Adrenal gland (tissue), 12 donors: ENCODE measurements around the gene TTLL5. TPM values are rescaled to one million over a fixed set of nuclear protein-coding genes. Genes with fewer than 3 reads are reported as not detected.

Experiments used
- DNase-seq, 7 donors: peaks; one replicate each; pipeline ENCODE4 v3.0.0-alpha.2; 2019 to 2020
- H3K27ac ChIP-seq, 5 donors: fragments of 200-600 bp; sonication (generic) in 4 of 5; 1 replicate in 3 of 5; 2 replicates in 2 of 5; pipeline versions ENCODE4 v1.5.1 to v1.8.0; 2016 to 2020; ENCODE audit warnings: mild to moderate bottlenecking in 1 of 5
- H3K27me3 ChIP-seq: fragments of 200-600 bp; 2 replicates; pipeline ENCODE4 v1.8.0; 2021
- H3K36me3 ChIP-seq, 2 donors: fragments of 200-600 bp; replicated peaks in 1 of 2; 1 replicate in 1 of 2; 2 replicates in 1 of 2; pipeline versions ENCODE4 v1.5.1 to v1.8.0; 2018 to 2022
- H3K4me1 ChIP-seq, 2 donors: fragments of 200-600 bp; replicated peaks in 1 of 2; 1 replicate in 1 of 2; 2 replicates in 1 of 2; pipeline versions ENCODE4 v1.5.1 to v1.8.0; 2018 to 2021
- H3K4me3 ChIP-seq, 4 donors: fragments of 200-600 bp; sonication (generic) in 3 of 4; one replicate each; pipeline ENCODE4 v1.5.1; 2016 to 2018
- H3K9me3 ChIP-seq, 3 donors: fragments of 200-600 bp; sonication (generic) in 1 of 3; replicated peaks in 1 of 3; 1 replicate in 2 of 3; 2 replicates in 1 of 3; pipeline versions ENCODE4 v1.5.1 to v1.8.0; 2016 to 2021
- POLR2A ChIP-seq, 2 donors: fragments of 450-650 bp; IDR thresholded peaks; one replicate each; pipeline ENCODE4 v1.6.1; 2017; ENCODE audit warnings: antibody characterized with exemption in 2 of 2, mild to moderate bottlenecking in 2 of 2, moderate library complexity in 1 of 2
- WGBS, 4 donors: extraction: QIAGEN DNeasy Blood & Tissue Kit in 2 of 4; methylation state at CpG; one replicate each; pipeline versions ENCODE4 v1.1.5 to v1.1.7; 2013 to 2017; 5-methylcytosine and 5-hydroxymethylcytosine counted together
- intact Hi-C, 2 donors: fragments of 100-400 bp; cut with DNase I; formaldehyde crosslinking; loops; one replicate each; pipeline versions ENCODE4 v1.14.1 to v1.15.0; 2022 to 2023
- polyA plus RNA-seq, 3 donors: library from polyadenylated mRNA; stranded (reverse); fragments of 200-250 nt in 2 of 3; fragments of 350-450 nt in 1 of 3; fragmentation: Illumina TruSeq in 1 of 3; extraction: RNeasy Lipid Tissue Mini Kit (QIAGEN cat#74804) in 1 of 3; gene quantifications; one replicate each; pipeline ENCODE4 v1.2.3, GENCODE V29; 2013 to 2014
- total RNA-seq, 9 donors: library from RNA; depleted of rRNA in 4 of 9; stranded (reverse); fragments of >200 nt in 4 of 9; fragments of 120-200 nt in 1 of 9; fragmentation: NEBNext Ultra II Directional in 1 of 9; extraction: Animal tissue kit (Norgen Biotek cat#: 25700) in 1 of 9; gene quantifications; one replicate each; pipeline versions ENCODE4 v1.1.0 to v1.2.4, GENCODE V29; 2013 to 2023
- TF ChIP-seq, protein P1 (sequence below), 6 experiments: fragments of 450-650 bp in 4 of 6; fragments of 200-600 bp in 2 of 6; sonication (generic) in 1 of 6; IDR thresholded peaks; 1 replicate in 5 of 6; 2 replicates in 1 of 6; pipeline versions ENCODE4 v1.5.1 to v1.8.0; 2016 to 2021; ENCODE audit warnings: antibody characterized with exemption in 6 of 6, mild to moderate bottlenecking in 2 of 6, moderate library complexity in 1 of 6
- donor health status: healthy with polysubstance abuse.
- donor health status: Bipolar disorder and iron deficiency.
- donor health status: DM: yes; HTN: yes; CAD: no.
- donor health status: DM: no; HTN: no; CAD: no.
- donor health status: DM: no; HTN: no; CAD: no.
- donor health status: DM: yes; HTN: yes; CAD: no.

The TTLL5 gene
- total and polyA plus RNA-seq, 12 donors, result 12.7 to 34.0 (median 24.1) TPM

DNA sequence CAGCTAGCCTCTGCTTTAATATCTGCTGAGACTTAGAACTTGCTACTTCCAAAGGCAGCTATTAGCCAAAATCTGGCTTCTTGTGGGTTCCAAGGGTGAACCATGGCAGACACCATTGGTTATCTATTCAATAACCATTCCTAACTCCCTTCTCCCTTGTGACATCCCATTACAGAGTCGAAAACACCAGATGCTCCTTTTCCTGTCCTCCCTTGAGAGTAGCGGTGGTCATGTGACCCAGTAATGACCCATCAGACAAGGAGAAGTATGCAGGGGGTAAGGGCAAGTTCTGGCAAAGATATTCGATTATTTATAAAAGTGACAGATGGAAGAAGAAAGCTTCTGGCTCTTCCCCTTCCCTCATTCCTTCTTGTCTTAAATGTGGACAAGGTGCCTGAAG is 300.6 kb downstream of the TTLL5 start:
- Histone ChIP-seq H3K4me3 (no peak overlapping the region), H3K4me1 (no peaks in the 10 kb centered on the region), H3K27me3 (no peaks in the 10 kb centered on the region), H3K9me3 (no peaks in the 10 kb centered on the region), H3K27ac (no peak overlapping the region), H3K36me3 (peaks cover 0 to 23% of the 10 kb centered on the region in 2 donors)
- no peak for TF ChIP-seq POLR2A (IDR thresholded peaks at IDR 0.05)
- TF ChIP-seq, protein P1, sequence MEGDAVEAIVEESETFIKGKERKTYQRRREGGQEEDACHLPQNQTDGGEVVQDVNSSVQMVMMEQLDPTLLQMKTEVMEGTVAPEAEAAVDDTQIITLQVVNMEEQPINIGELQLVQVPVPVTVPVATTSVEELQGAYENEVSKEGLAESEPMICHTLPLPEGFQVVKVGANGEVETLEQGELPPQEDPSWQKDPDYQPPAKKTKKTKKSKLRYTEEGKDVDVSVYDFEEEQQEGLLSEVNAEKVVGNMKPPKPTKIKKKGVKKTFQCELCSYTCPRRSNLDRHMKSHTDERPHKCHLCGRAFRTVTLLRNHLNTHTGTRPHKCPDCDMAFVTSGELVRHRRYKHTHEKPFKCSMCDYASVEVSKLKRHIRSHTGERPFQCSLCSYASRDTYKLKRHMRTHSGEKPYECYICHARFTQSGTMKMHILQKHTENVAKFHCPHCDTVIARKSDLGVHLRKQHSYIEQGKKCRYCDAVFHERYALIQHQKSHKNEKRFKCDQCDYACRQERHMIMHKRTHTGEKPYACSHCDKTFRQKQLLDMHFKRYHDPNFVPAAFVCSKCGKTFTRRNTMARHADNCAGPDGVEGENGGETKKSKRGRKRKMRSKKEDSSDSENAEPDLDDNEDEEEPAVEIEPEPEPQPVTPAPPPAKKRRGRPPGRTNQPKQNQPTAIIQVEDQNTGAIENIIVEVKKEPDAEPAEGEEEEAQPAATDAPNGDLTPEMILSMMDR (IDR thresholded peaks at IDR 0.05), result no peak
- peak in 1 of 7 donors; percentile 35 for DNase-seq
- intact Hi-C loops, result no loop called here
- WGBS, 4 donors, result 74 to 86% (median 75%) methylated on average over 3 of the region's 3 CpGs

DNA sequence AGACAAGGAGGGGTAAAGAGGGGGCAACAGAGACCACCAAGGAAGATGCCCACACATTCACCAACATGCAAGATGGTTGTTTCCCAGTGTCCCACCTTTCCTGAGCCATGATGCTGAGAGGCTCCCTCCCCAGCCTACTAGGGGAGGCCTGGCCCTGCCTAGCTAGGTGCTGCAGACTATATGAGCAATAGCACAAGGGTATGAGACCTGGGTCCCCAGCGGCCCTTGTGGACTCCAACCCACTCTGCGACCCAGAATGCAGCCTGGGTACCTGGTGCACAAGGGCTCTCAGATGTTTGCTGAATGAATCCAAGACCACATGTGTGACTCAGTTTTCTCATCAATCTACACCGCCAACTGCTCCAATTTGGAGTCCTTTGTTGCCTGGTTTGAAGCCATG is 306.8 kb downstream of the TTLL5 start:
- H3K4me1 ChIP-seq, result no peaks in the 10 kb centered on the region
- DNase-seq, result peak in 1 of 7 donors; percentile 44
- no peak overlapping the region for H3K27ac ChIP-seq
- TF ChIP-seq, protein P1 (IDR thresholded peaks at IDR 0.05), result no peak
- no peak for TF ChIP-seq POLR2A (IDR thresholded peaks at IDR 0.05)
- peaks cover 0 to 17% of the 10 kb centered on the region in 2 donors for H3K36me3 ChIP-seq
- WGBS, 4 donors, result 95 to 100% (median 97%) methylated on average over 3 of the region's 3 CpGs
- H3K4me3 ChIP-seq, result no peak overlapping the region
- intact Hi-C loops, result no loop called here
- no peaks in the 10 kb centered on the region for H3K9me3 ChIP-seq
- no peaks in the 10 kb centered on the region for H3K27me3 ChIP-seq

DNA sequence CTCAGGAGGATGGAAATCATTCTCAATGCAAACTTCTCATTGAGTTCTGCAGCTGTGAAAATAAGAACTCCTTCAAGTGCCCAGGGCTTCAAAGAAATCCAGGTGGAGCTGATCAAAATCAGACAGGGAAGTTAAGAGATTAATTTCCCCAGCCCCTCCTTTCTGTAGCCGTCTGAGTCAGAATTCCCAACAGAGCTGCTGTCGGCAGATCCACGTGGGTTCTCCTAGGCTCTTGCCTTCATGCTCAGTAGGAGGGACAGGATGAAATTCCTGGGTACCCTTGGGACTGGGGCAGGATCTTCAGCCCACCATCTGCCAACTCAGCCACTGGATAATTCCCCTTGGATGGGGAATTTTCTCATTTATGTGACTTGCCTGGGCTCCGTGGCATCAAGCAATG is 307.4 kb downstream of the TTLL5 start:
- H3K4me3 ChIP-seq, result no peak overlapping the region
- no peaks in the 10 kb centered on the region for H3K27me3 ChIP-seq
- H3K9me3 ChIP-seq, result no peaks in the 10 kb centered on the region
- intact Hi-C loops, result no loop called here
- WGBS, 4 donors, result 69 to 83% (median 76%) methylated on average over 3 to 4 of the region's 4 CpGs
- DNase-seq, result no peak
- no peak overlapping the region for H3K27ac ChIP-seq
- no peak for TF ChIP-seq POLR2A (IDR thresholded peaks at IDR 0.05)
- TF ChIP-seq, protein P1 (IDR thresholded peaks at IDR 0.05), result no peak
- H3K36me3 ChIP-seq, result peaks cover 0 to 13% of the 10 kb centered on the region in 2 donors
- H3K4me1 ChIP-seq, result no peaks in the 10 kb centered on the region

DNA sequence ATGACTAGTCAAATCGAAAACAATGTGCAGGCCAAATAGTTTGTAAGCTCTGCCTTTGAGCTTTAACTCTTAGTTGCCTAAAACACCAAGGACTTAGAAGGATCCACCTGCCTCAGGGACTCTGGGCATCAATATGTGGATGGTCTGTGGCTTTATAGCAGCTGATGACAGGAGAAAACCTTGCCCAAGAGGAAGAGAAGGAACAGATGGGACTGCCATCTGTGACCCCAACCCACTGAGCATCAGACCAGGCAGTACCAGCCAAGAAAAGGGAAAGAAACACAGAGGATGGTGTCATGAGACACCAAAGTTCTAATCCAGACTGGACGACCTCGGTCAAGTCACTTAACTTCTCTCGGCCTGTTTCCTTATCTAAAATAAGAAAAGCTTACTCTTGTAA is 308.1 kb downstream of the TTLL5 start:
- Histone ChIP-seq H3K27ac (no peak overlapping the region), H3K27me3 (no peaks in the 10 kb centered on the region), H3K4me3 (no peak overlapping the region), H3K4me1 (no peaks in the 10 kb centered on the region), H3K9me3 (no peaks in the 10 kb centered on the region), H3K36me3 (peaks cover 0 to 13% of the 10 kb centered on the region in 2 donors)
- WGBS, 4 donors, result 81 to 94% (median 82%) methylated on average over 4 of the region's 4 CpGs
- intact Hi-C loops, result no loop called here
- peak in 1 of 7 donors; percentile 2 for DNase-seq
- TF ChIP-seq, protein P1 (IDR thresholded peaks at IDR 0.05), result no peak
- TF ChIP-seq POLR2A (IDR thresholded peaks at IDR 0.05), result no peak
